HepG2 (cell line): Measurements from ENCODE around the gene MYLK3. TPM values are rescaled to one million over a fixed set of nuclear protein-coding genes. Genes with fewer than 3 reads are reported as not detected.

ENCODE experiments used
- CCDC6 ChIP-seq: sonication (generic); formaldehyde crosslinking; IDR thresholded peaks from 2 replicates; pipeline ENCODE4 v1.8.1; 2022; ENCODE audit warnings: mild to moderate bottlenecking, missing genetic modification reagents, moderate library complexity
- DPF2 ChIP-seq: sonication (generic); formaldehyde crosslinking; IDR thresholded peaks from 2 replicates; pipeline ENCODE4 v1.4.0; 2020; ENCODE audit warnings: mild to moderate bottlenecking, low read depth, missing genetic modification reagents, borderline replicate concordance
- E2F2 ChIP-seq: sonication (generic); formaldehyde crosslinking; IDR thresholded peaks from 2 replicates; pipeline ENCODE4 v1.4.0; 2020; ENCODE audit warnings: missing genetic modification reagents, borderline replicate concordance
- FOXO4 ChIP-seq: sonication (generic); formaldehyde crosslinking; conservative IDR thresholded peaks from 2 replicates; pipeline ENCODE4 v1.8.1; 2023; ENCODE audit warnings: missing genetic modification reagents
- GMEB2 ChIP-seq: IDR thresholded peaks from 2 replicates; pipeline ENCODE4 v1.6.1; 2016; ENCODE audit warnings: missing biosample characterization, missing genetic modification reagents, low read depth
- HDAC2 ChIP-seq: sonication (generic); formaldehyde crosslinking; IDR thresholded peaks from 2 replicates; pipeline ENCODE4 v1.4.0; 2020; ENCODE audit warnings: missing genetic modification reagents
- JUND ChIP-seq: sonication (generic); formaldehyde crosslinking; IDR thresholded peaks from 2 replicates; pipeline ENCODE4 v1.8.0; 2022; ENCODE audit warnings: mild to moderate bottlenecking, missing genetic modification reagents
- MATR3 ChIP-seq: sonication (generic); formaldehyde crosslinking; IDR thresholded peaks from 2 replicates; pipeline ENCODE4 v1.4.0; 2020; ENCODE audit warnings: missing genetic modification reagents
- MED13 ChIP-seq: sonication (generic); formaldehyde crosslinking; IDR thresholded peaks from 2 replicates; pipeline ENCODE4 v1.5.0; 2020; ENCODE audit warnings: missing genetic modification reagents
- NFKBIZ ChIP-seq: IDR thresholded peaks from 2 replicates; pipeline ENCODE4 v1.6.1; 2018; ENCODE audit warnings: missing genetic modification reagents, missing compliant biosample characterization
- NR1H2 ChIP-seq: sonication (generic); formaldehyde crosslinking; IDR thresholded peaks from 2 replicates; pipeline ENCODE4 v1.8.1; 2022; ENCODE audit warnings: low read depth, missing genetic modification reagents, borderline replicate concordance
- PHB2 ChIP-seq: fragments of 450-650 bp; IDR thresholded peaks from 2 replicates; pipeline ENCODE4 v1.6.1; 2018; ENCODE audit not compliant: partially characterized antibody
- PITX1 ChIP-seq: sonication (generic); formaldehyde crosslinking; IDR thresholded peaks from 2 replicates; pipeline ENCODE4 v1.5.1; 2020; ENCODE audit warnings: mild to moderate bottlenecking, missing genetic modification reagents
- SALL1 ChIP-seq: sonication (generic); formaldehyde crosslinking; IDR thresholded peaks from 2 replicates; pipeline ENCODE4 v1.8.0; 2022; ENCODE audit warnings: mild to moderate bottlenecking, missing genetic modification reagents
- SMAD9 ChIP-seq: sonication (generic); formaldehyde crosslinking; IDR thresholded peaks from 2 replicates; pipeline ENCODE4 v1.5.1; 2020; ENCODE audit warnings: mild to moderate bottlenecking, missing genetic modification reagents
- TBX2 ChIP-seq: sonication (generic); formaldehyde crosslinking; IDR thresholded peaks from 2 replicates; pipeline ENCODE4 v1.5.0; 2020; ENCODE audit warnings: missing genetic modification reagents, mild to moderate bottlenecking, borderline replicate concordance
- TEF ChIP-seq: sonication (generic); formaldehyde crosslinking; IDR thresholded peaks from 2 replicates; pipeline ENCODE4 v1.5.0; 2020; ENCODE audit warnings: missing genetic modification reagents
- THAP9 ChIP-seq: sonication (generic); formaldehyde crosslinking; IDR thresholded peaks from 2 replicates; pipeline ENCODE4; 2020; ENCODE audit warnings: missing genetic modification reagents, mild to moderate bottlenecking, borderline replicate concordance
- TMF1 ChIP-seq: sonication (generic); formaldehyde crosslinking; IDR thresholded peaks from 2 replicates; pipeline ENCODE4 v1.8.1; 2022; ENCODE audit warnings: low read depth, missing genetic modification reagents
- ZNF546 ChIP-seq: sonication (generic); formaldehyde crosslinking; conservative IDR thresholded peaks from 2 replicates; pipeline ENCODE4 v1.8.1; 2023; ENCODE audit warnings: mild to moderate bottlenecking, missing genetic modification reagents
- ZNF563 ChIP-seq: sonication (generic); formaldehyde crosslinking; IDR thresholded peaks from 2 replicates; pipeline ENCODE4 v1.8.0; 2022; ENCODE audit warnings: mild to moderate bottlenecking, moderate library complexity, missing genetic modification reagents
- ZNF782 ChIP-seq: sonication (generic); formaldehyde crosslinking; IDR thresholded peaks from 2 replicates; pipeline ENCODE4 v1.4.0; 2020; ENCODE audit warnings: missing genetic modification reagents, mild to moderate bottlenecking, borderline replicate concordance
- polyA plus RNA-seq, 8 experiments: library from polyadenylated mRNA; depleted of rRNA in 3 of 8; stranded (reverse) in 7 of 8; unstranded in 1 of 8; fragments of >200 nt; fragmentation: Illumina TruSeq in 4 of 8; extraction: Trizol in 4 of 8; gene quantifications; 2 replicates each; pipeline versions ENCODE4 v1.2.1 to v1.2.3, GENCODE V29; 2011 to 2016; ENCODE audit warnings: low read depth in 4 of 8, missing spikeins in 1 of 8, mixed read lengths in 1 of 8; ENCODE audit not compliant: insufficient read depth in 1 of 8
- total RNA-seq, 5 experiments: library from RNA; depleted of rRNA; stranded (reverse); fragments of >200 nt; fragmentation: Illumina TruSeq; extraction: Trizol; gene quantifications; 2 replicates each; pipeline ENCODE4 v1.2.3, GENCODE V29; 2016; ENCODE audit warnings: low read depth in 1 of 5

Gene MYLK3
- total and polyA plus RNA-seq, 2 of the 13 experiments (the other 11 are each of a cell fraction or from before 2014, with no cell fraction given) = 0.04 to 0.18 TPM

- TF ChIP-seq SALL1 (CRISPR knock-in tag) = peak; percentile 87
- no peak; the same call in 1 of the 2 replicates for TF ChIP-seq ZNF546 (CRISPR knock-in tag)
- TF ChIP-seq ZNF782 (CRISPR knock-in tag) = peak; percentile 77; the same call in 1 of the 2 replicates
- no peak for TF ChIP-seq MATR3 (CRISPR knock-in tag)
- peak; percentile 76 for TF ChIP-seq ZNF563 (CRISPR knock-in tag)
- TF ChIP-seq MED13 (CRISPR knock-in tag) = no peak
- no peak; the same call in 1 of the 2 replicates for TF ChIP-seq SMAD9 (CRISPR knock-in tag)
- TF ChIP-seq TMF1 (CRISPR knock-in tag) = no peak
- TF ChIP-seq PHB2 = no peak
- TF ChIP-seq CCDC6 (CRISPR knock-in tag) = 0 out of 2 replicates have a peak, but pooled peaks have one; percentile 3
- TF ChIP-seq NR1H2 = peak; percentile 82; the same call in 1 of the 2 replicates
- TF ChIP-seq PITX1 = peak; percentile 68; the same call in 1 of the 2 replicates
- TF ChIP-seq E2F2 (CRISPR knock-in tag) = 0 out of 2 replicates have a peak, but pooled peaks have one; percentile 36
- peak; percentile 84 for TF ChIP-seq THAP9
- TF ChIP-seq HDAC2 (CRISPR knock-in tag) = no peak
- no peak for TF ChIP-seq GMEB2 (CRISPR knock-in tag)
- 0 out of 2 replicates have a peak, but pooled peaks have one; percentile 46 for TF ChIP-seq NFKBIZ (CRISPR knock-in tag)
- TF ChIP-seq DPF2 = no peak
- TF ChIP-seq JUND = peak; percentile 52; the same call in 1 of the 2 replicates
- TF ChIP-seq TBX2 (CRISPR knock-in tag) = peak; percentile 35
- TF ChIP-seq TEF = no peak
- TF ChIP-seq FOXO4 = no peak
Measured at GRCh38 chr16:46688654-46689364, 59.3 kb downstream of the MYLK3 start, which contains the start of gene VPS35 (continued).
